Measurements from ENCODE around the gene SBNO2.

The SBNO2 gene

GRCh38 chr19:1069009-1069779, 104.9 kb downstream of the SBNO2 start:
- no peak for DNase-seq

- DNase-seq: no peak
Observed at GRCh38 chr19:1068009-1069001, 105.8 kb downstream of the SBNO2 start.

GRCh38 chr19:1067341-1067957, 106.6 kb downstream of the SBNO2 start:
- no peak for DNase-seq

- no peak for DNase-seq
Observed at GRCh38 chr19:1066748-1067340, 107.2 kb downstream of the SBNO2 start, which contains the start of gene ARHGAP45. Gene ARHGAP45 (plus strand): TSS chr19:1067167. CDS start chr19:1067406, 239 bp downstream.

- no peak for DNase-seq
Observed at GRCh38 chr19:1066251-1066747, 107.8 kb downstream of the SBNO2 start.

GRCh38 chr19:1065606-1066109, 108.4 kb downstream of the SBNO2 start:
- no peak for DNase-seq

- peak; percentile 25 to 58 for DNase-seq
Observed at GRCh38 chr19:1064661-1065605, 109.1 kb downstream of the SBNO2 start.

- DNase-seq: no peak
Observed at GRCh38 chr19:1063909-1064660, 110.0 kb downstream of the SBNO2 start.

- no peak for DNase-seq
Observed at GRCh38 chr19:1063030-1063908, 110.8 kb downstream of the SBNO2 start.

- no peak for DNase-seq
Observed at GRCh38 chr19:1062387-1063029, 111.6 kb downstream of the SBNO2 start.

GRCh38 chr19:1061987-1062386, 112.1 kb downstream of the SBNO2 start:
- no peak for DNase-seq

GRCh38 chr19:1060689-1061088, 113.4 kb downstream of the SBNO2 start:
- no peak for DNase-seq

GRCh38 chr19:1058112-1058511, 116.0 kb downstream of the SBNO2 start:
- DNase-seq: no peak

Data from SHP77 (cell line).